ENCODE data around the gene DLGAP3. TPM values are rescaled to one million over a fixed set of nuclear protein-coding genes. Genes with fewer than 3 reads are reported as not detected.

The DLGAP3 gene
- total and polyA plus RNA-seq, 2 of the 13 experiments (the other 11 are each of a cell fraction or from before 2014, with no cell fraction given): 0.03 to 0.04 TPM

GRCh38 chr1:34865981-34866761 is 63.3 kb downstream of the DLGAP3 start (continued):
- no peak for TF ChIP-seq RAD51 (IDR thresholded peaks at IDR 0.05; ENCODE audit: borderline replicate concordance)
- no peak for TF ChIP-seq ZNF564 (CRISPR knock-in tag; IDR thresholded peaks at IDR 0.05)
- TF ChIP-seq, protein P1, sequence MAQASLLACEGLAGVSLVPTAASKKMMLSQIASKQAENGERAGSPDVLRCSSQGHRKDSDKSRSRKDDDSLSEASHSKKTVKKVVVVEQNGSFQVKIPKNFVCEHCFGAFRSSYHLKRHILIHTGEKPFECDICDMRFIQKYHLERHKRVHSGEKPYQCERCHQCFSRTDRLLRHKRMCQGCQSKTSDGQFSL (CRISPR knock-in tag; IDR thresholded peaks at IDR 0.05): 0 out of 2 replicates have a peak, but pooled peaks have one; percentile 39
- TF ChIP-seq LCORL (IDR thresholded peaks at IDR 0.05): no peak
- no peak for TF ChIP-seq LCORL (CRISPR knock-in tag; IDR thresholded peaks at IDR 0.05)
- no peak for TF ChIP-seq ZNF326 (CRISPR knock-in tag; IDR thresholded peaks at IDR 0.05; ENCODE audit: borderline replicate concordance)
- no peak for TF ChIP-seq MYNN (CRISPR knock-in tag; IDR thresholded peaks at IDR 0.05; ENCODE audit: low read depth)
- TF ChIP-seq ISX (CRISPR knock-in tag; conservative IDR thresholded peaks at IDR 0.05): no peak
- TF ChIP-seq ZNF883 (CRISPR knock-in tag; IDR thresholded peaks at IDR 0.05; ENCODE audit: not compliant biosample characterization): no peak
- TF ChIP-seq ZNF20 (CRISPR knock-in tag; IDR thresholded peaks at IDR 0.05): no peak
- TF ChIP-seq ZNF629 (CRISPR knock-in tag; conservative IDR thresholded peaks at IDR 0.05): no peak
- TF ChIP-seq, protein P2, sequence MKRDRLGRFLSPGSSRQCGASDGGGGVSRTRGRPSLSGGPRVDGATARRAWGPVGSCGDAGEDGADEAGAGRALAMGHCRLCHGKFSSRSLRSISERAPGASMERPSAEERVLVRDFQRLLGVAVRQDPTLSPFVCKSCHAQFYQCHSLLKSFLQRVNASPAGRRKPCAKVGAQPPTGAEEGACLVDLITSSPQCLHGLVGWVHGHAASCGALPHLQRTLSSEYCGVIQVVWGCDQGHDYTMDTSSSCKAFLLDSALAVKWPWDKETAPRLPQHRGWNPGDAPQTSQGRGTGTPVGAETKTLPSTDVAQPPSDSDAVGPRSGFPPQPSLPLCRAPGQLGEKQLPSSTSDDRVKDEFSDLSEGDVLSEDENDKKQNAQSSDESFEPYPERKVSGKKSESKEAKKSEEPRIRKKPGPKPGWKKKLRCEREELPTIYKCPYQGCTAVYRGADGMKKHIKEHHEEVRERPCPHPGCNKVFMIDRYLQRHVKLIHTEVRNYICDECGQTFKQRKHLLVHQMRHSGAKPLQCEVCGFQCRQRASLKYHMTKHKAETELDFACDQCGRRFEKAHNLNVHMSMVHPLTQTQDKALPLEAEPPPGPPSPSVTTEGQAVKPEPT (CRISPR knock-in tag; IDR thresholded peaks at IDR 0.05; ENCODE audit: low read depth): no peak
- no peak for TF ChIP-seq ZNF703 (CRISPR knock-in tag; IDR thresholded peaks at IDR 0.05; ENCODE audit: borderline replicate concordance)
- no peak for TF ChIP-seq ZNF101 (CRISPR knock-in tag; IDR thresholded peaks at IDR 0.05; ENCODE audit: borderline replicate concordance, low read depth)
- TF ChIP-seq MXD1 (CRISPR knock-in tag; IDR thresholded peaks at IDR 0.05): peak; percentile 44; the same call in 1 of the 2 replicates
- no peak for TF ChIP-seq ZKSCAN8 (CRISPR knock-in tag; IDR thresholded peaks at IDR 0.05; ENCODE audit: borderline replicate concordance)
- TF ChIP-seq ZNF367 (CRISPR knock-in tag; IDR thresholded peaks at IDR 0.05; ENCODE audit: borderline replicate concordance): no peak
- no peak for TF ChIP-seq ZNF784 (CRISPR knock-in tag; IDR thresholded peaks at IDR 0.05; ENCODE audit: borderline replicate concordance)
- TF ChIP-seq ARID2 (CRISPR knock-in tag; IDR thresholded peaks at IDR 0.05; ENCODE audit: borderline replicate concordance): no peak
- TF ChIP-seq SRSF9 (IDR thresholded peaks at IDR 0.05; ENCODE audit: borderline replicate concordance, insufficient read depth, low read depth, low read length, poor library complexity, severe bottlenecking): no peak
- no peak for TF ChIP-seq IKZF4 (CRISPR knock-in tag; IDR thresholded peaks at IDR 0.05; ENCODE audit: borderline replicate concordance, low read depth, not compliant biosample characterization)
- no peak for TF ChIP-seq ZNF761 (CRISPR knock-in tag; conservative IDR thresholded peaks at IDR 0.05)
- TF ChIP-seq ELK4 (CRISPR knock-in tag; IDR thresholded peaks at IDR 0.05; ENCODE audit: borderline replicate concordance): no peak
- no peak for TF ChIP-seq ZNF543 (CRISPR knock-in tag; IDR thresholded peaks at IDR 0.05)

All from HepG2 (cell line).